Measurements from ENCODE around the gene UGDH.

The UGDH gene

GRCh38 chr4:39451423-39452023 is 75.7 kb downstream of the UGDH start:
- DNase-seq: no peak

DNA sequence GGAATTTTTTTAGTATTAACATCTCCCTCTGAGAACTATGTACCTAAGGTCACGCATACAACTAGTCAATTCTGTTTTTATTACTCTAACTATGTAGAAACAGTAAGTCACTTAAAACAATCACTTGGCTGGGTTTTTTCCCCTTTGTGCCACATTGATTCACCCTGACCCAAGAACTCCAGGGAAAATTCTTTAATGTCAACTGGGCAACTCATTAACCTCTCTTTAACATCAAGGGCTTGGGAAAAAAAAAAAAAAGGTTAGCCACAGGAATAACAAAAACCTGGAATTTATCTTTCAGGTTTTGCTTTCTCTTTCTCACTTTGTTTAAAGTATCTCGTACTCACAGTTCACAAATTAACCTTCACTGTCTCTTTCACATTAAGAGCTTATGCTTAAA is 76.6 kb downstream of the UGDH start:
- DNase-seq: no peak
